Fibroblast of pulmonary artery (primary cell): ENCODE results near the gene ICAM3.
"Not testable (repeated sequence)": the region's sequence is repeated elsewhere in the genome, so short reads cannot be mapped to it uniquely, and the experiment has no call there.

Experiments
- DNase-seq: peaks from one replicate; pipeline ENCODE4 v3.0.0-alpha.2; 2010; ENCODE audit warnings: low read depth
- H3K4me3 ChIP-seq: replicated peaks from 2 replicates; pipeline ENCODE4 v1.5.1; 2011; ENCODE audit warnings: low read depth, mild to moderate bottlenecking, control low read depth, low read length, moderate library complexity
- CTCF ChIP-seq: IDR thresholded peaks from 2 replicates; pipeline ENCODE4 v1.5.1; 2011; ENCODE audit warnings: mild to moderate bottlenecking, control low read depth, low read length, inconsistent platforms; ENCODE audit errors: missing control alignments

ICAM3 gene

GRCh38 chr19:10343495-10343894 lies 4.1 kb upstream of the ICAM3 start:
- TF ChIP-seq CTCF = no peak
- DNase-seq = no peak
- H3K4me3 ChIP-seq = no peak overlapping the region

- no peak for TF ChIP-seq CTCF
- no peak for DNase-seq
- no peak overlapping the region for H3K4me3 ChIP-seq
Measured at GRCh38 chr19:10339977-10340376, 553 bp upstream of the ICAM3 start.

- DNase-seq = no peak
- H3K4me3 ChIP-seq = no peak overlapping the region
Measured at GRCh38 chr19:10338940-10339339, 484 bp downstream of the ICAM3 start.

GRCh38 chr19:10336725-10337124 lies 2.7 kb downstream of the ICAM3 start:
- H3K4me3 ChIP-seq, DNase-seq: not testable (repeated sequence)

More at GRCh38 chr19:10338940-10339339, 484 bp downstream of the ICAM3 start:
- no peak for TF ChIP-seq CTCF

- no peak overlapping the region for H3K4me3 ChIP-seq
- DNase-seq = no peak
- TF ChIP-seq CTCF = no peak
Measured at GRCh38 chr19:10335352-10335985, 4.0 kb downstream of the ICAM3 start.

GRCh38 chr19:10334588-10335351 lies 4.7 kb downstream of the ICAM3 start:
- H3K4me3 ChIP-seq = peak overlapping the region; percentile 90
- DNase-seq = peak; percentile 97
- peak; percentile 8 for TF ChIP-seq CTCF

- no peak for TF ChIP-seq CTCF
- peak; percentile 4 for DNase-seq
- peak overlapping the region; percentile 90 for H3K4me3 ChIP-seq
Measured at GRCh38 chr19:10333758-10334587, 5.5 kb downstream of the ICAM3 start.
